IPS-11a (cell line): ENCODE results near the gene STX4.
"Not testable (repeated sequence)": the region's sequence is repeated elsewhere in the genome, so short reads cannot be mapped to it uniquely, and the experiment has no call there.

ENCODE experiments used
- H3K4me3 ChIP-seq: one replicate; pipeline ENCODE4 v1.5.1; 2013; ENCODE audit warnings: low read depth, low read length, control low read depth

Gene STX4

DNA sequence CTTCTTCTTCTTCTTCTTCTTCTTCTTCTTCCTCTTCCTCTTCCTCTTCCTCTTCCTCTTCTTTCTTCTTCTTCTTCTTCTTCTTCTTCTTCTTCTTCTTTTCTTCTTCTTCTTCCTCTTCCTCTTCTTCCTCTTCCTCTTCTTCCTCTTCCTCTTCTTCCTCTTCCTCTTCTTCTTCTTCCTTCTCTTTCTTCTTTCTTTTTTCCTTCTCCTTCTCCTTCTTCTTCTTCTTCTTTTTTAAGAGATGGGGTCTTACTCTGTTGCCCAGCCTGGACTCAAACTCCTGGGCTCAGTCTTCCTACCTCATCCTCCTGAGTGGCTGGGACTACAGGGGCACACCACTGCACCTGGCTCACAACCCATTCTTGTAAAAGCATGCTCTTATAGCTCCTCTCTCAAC, 20.1 kb upstream of the STX4 start:
- H3K4me3 ChIP-seq: not testable (repeated sequence)

DNA sequence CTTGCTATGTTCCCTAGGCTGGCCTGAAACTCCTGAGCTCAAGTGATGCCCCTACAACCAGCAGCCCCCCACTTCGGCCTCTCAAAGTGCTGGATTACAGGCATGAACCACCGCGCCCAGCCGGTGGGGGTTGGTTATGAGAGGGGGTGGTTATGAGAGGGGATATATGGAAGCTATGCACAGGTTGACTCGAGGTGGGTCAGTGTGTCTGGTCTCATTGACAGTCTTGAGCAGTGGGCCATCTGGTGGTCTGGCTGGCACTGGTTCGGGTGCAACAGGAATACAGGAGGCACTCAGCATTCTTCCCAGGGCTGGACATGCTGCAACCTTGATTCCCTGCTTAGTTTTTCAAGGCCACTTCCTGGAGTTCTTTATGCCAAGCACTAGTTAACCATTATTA, 17.3 kb upstream of the STX4 start:
- no peak overlapping the region for H3K4me3 ChIP-seq

DNA sequence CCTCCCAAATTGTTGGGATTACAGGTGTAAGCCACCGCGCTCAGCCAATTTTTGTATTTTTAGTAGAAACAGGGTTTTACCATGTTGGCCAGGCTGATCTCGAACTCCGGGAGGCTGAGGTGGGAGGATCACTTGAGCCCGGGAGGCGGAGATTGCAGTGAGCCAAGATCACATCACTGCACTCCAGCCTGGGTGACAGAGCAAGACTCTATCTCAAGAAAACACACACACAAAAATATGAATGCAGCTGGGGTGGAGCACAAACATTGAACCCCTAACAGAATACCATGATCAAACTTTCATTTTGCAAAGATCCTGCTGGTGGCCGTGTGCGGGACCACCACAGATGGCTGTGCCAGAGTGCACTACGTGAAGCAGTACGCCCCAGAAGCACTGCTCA, 15.6 kb upstream of the STX4 start:
- not testable (repeated sequence) for H3K4me3 ChIP-seq

DNA sequence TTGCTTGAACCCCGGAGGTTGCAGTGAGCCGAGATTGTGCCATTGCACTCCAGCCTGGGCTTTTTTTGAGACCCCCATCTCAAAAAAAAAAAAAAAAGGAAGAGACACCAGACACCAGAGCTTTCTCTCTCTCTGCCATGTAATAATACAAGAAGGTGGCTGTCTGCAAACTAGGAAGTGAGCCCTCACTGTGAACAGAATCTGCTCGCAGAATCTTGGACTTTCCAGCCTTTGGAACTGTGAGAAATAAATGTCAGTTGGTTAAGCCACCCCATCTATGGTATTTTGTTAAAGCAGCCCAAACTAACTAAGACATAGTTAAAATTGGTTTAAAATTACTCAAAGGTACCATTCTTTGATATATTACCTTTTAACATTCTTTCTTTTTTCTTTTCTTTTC, 12.8 kb upstream of the STX4 start:
- H3K4me3 ChIP-seq: no peak overlapping the region

DNA sequence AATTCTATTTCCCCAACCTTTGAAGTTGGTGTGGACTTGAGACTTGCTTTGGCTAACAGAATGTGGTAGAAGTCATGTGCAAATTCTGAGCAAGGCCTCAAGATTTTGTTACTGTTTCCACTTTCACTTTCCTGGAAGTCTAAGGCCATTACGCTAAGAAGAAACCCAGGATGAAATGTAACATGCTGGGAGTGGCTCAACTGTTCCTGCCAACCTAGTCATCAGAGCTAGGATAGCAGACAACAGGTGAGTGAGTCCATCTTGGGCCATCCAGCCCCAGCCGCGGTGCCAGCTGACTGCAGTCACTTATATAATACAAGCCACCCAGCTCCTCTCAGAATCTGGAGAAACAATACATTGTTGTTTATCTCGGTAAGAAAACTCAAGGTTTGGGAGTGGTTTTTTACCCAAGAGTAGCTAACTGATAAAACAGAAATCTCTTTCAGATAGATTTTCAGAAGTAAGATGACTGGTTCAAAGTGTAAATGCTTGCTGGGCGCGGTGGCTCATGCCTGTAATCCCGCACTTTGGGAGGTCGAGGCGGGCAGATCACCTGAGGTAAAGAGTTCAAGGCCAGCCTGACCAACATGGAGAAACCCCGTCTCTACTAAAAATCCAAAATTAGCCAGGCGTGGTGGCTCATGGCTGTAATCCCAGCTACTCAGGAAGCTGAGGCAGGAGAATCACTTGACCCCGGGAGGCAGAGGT, 10.7 kb upstream of the STX4 start:
- H3K4me3 ChIP-seq: no peak overlapping the region

DNA sequence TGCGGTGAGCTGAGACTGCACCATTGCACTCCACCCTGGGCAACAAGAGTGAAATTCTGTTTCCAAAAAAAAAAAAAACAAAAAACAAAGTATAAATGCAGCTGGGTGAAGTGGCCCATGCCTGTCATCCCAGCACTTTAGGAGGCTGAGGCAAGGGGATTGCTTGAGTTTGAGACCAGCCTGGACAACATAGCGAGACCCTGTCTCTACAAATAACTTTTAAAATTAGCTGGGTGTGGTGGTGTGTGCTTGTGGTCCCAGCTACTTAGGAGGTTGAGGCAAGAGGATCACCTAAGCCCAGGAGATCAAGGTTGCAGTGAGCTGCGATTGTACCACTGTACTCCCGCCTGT, 10.1 kb upstream of the STX4 start:
- H3K4me3 ChIP-seq: no peak overlapping the region

DNA sequence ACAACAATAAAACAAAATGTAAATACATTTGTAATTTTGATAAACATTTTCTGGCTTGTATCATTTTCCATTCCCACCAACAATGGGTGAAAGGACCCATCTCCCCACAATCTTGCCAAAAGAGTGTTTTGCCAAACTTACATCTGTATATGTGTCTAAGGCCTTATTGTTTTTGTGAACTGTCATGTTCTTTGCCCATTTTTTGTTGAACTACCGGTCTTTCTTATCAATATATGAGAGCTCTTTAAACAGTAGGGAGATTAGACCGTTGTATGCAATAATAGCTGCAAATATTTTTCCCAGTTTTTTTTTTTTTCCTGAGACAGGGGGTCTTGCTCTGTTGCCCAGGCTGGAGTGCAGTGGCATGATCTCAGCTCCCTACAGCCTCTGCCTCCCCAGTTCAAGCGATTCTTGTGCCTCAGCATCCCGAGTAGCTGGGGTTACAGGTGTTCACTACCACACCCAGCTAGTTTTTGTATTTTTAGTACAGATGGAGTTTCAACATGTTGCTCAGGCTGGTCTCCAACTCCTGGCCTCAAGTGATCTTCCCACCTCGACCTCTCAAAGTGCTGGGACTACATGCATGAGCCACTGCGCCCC, 9.6 kb upstream of the STX4 start:
- no peak overlapping the region for H3K4me3 ChIP-seq

DNA sequence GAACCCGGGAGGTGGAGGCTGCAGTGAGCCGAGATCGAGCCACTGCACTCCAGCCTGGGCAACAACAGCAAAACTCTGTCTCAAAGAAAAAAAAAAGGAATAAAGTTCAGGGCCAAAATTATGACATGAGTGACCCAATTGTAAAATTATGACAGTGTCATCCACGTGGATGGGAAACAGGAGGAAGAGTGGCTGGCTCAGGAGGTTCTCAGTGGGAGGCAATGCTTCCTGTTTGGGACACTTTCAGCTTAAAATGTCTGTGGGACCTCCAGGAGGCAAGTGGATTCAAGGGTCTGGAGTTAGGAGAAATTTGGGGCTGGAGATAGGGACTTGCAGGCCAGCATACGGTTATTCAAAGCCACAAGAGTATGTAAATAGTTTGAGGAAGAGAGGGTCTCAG, 8.0 kb upstream of the STX4 start:
- H3K4me3 ChIP-seq: no peak overlapping the region

DNA sequence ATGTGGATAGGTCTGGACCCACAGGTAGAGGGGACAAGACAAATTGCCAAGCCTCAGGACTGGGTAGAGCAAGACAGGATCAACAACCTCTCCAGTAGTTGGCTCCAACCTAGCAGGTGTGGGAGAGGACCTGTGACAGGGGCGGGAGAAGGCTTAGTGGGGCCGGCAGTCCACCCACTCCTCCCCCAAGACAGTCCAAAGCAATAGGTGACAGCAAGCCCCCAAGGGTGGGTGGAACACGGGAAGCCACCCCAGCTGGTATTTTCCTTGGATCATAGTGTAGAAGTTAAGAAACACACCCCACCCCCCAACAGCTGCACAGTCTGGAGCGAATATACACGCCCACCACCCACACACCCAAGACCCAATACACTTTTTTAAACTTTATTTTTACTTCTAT, 4.1 kb upstream of the STX4 start:
- H3K4me3 ChIP-seq: no peak overlapping the region

DNA sequence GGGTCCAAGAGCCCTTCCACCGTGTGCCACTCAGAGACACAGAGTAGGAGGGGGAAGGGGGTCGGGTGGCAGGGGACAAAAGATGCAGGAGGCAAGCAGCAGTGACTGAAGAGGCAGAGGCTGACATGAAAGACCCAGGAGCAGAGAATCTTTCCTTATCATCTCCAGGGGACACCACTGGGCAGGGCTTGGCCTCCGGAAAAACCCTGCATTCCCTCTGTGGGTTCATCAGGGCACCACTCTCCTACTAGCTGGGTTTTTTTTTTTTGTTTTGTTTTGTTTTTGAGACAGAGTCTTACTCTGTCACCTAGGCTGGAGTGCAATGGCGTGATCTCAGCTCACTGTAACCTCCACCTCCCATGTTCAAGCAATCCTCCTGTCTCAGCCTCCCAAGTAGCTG, 2.1 kb upstream of the STX4 start:
- no peak overlapping the region for H3K4me3 ChIP-seq

DNA sequence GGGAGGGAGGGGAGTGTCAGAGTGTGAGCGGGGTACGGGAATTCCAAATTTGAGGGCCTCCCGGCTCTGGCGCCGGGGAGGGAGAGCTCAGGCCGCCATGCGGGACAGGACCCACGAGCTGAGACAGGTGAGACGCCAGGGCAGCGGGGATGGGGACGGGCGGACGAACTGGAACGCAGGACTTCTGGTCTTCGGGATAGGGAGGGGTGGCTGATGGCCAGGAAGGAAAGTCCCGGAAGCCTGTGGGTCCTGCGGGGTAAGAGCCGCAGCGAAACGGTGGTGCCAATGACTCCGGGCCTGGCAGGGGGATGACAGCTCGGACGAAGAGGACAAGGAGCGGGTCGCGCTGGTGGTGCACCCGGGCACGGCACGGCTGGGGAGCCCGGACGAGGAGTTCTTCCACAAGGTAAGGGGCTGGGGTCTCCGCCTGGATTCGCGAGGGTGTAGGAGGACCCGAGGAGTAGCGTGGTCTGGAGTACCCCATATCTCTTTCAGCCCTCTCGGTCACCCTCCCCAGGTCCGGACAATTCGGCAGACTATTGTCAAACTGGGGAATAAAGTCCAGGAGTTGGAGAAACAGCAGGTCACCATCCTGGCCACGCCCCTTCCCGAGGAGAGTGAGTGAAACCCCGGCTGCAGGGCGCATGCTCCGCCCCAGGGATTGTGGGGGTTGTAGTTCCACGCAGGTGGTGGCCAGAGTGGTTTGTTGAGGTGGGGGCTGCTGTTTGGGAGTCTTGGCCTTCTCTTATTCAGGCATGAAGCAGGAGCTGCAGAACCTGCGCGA, 543 bp downstream of the STX4 start:
- H3K4me3 ChIP-seq: peak overlapping the region; percentile 90

DNA sequence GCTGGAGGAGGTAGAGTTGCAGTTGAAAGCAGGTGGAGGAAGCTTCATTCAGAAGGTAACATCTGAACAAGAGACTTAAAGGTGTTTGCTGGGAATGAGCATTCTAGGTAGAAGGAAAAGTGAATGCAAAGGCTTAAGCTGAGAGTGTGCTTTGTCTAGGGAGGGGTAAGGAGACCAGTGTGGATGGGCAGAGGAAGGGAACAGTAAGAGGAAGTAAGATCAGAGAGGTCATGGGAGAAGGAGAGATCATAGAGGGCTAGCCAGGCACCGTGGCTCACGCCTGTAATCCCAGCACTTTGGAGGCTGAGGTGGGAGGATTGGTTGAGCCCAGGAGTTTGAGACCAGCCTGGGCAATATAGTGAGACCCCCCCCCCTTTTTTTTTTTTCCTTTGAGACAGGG, 3.3 kb downstream of the STX4 start:
- no peak overlapping the region for H3K4me3 ChIP-seq

DNA sequence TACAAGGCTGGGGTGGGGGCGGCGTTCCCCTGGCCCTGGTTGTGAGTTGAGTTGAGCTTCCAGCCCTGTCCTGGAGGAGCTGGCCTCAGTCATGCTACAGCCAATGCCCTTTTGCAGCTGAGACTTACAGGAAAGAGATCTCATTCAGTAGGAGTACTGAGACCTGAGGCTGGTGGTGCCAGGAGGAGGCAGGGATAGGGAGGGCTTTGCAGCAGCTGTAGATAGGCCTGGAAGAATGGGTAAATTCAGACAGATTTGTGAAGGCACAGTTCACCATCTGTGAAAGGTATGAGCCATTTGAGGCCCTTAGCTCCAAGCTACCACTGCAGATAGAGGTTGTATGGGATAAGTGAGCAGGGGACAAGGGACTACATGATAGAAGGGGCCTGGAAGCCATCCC, 5.6 kb downstream of the STX4 start:
- no peak overlapping the region for H3K4me3 ChIP-seq

DNA sequence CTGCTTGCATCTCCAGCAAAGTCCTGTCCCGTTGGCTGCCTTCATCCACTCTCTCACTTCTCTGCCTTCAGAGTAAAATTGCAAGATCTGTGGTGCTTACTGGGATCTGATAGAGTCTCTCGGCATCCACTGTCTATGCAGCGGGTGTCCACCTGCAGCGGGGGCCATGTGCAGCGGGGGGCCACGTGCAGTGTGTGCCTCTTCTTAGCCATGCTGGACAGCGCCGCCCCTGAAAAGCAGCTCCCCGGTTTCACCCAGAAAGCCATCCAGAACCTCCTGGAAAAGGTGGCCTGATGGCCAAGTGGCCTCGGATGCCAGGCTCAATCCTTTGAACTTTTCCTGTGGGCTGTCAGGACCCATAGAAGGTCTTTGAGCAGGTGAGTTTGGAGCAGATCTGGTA, 9.5 kb downstream of the STX4 start:
- H3K4me3 ChIP-seq: peak overlapping the region; percentile 24

DNA sequence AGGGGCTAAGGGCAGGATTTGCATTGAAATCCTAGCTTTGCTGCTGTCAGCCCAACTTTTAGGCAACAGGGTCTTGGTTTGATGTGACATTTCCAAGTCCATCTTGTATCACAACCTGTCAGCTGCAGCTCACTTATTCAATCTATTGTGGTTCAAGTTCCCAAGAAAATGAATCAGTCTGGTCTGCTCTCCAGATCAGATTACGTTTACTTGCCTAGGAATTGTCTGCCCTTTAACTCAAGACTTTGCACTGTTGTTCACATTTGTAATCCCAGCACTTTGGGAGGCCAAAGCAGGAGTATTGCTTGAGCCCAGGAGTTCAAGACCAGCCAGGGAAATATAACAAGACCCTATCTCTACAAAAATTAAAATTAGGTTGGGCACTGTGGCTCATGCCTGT, 10.0 kb downstream of the STX4 start:
- no peak overlapping the region for H3K4me3 ChIP-seq

DNA sequence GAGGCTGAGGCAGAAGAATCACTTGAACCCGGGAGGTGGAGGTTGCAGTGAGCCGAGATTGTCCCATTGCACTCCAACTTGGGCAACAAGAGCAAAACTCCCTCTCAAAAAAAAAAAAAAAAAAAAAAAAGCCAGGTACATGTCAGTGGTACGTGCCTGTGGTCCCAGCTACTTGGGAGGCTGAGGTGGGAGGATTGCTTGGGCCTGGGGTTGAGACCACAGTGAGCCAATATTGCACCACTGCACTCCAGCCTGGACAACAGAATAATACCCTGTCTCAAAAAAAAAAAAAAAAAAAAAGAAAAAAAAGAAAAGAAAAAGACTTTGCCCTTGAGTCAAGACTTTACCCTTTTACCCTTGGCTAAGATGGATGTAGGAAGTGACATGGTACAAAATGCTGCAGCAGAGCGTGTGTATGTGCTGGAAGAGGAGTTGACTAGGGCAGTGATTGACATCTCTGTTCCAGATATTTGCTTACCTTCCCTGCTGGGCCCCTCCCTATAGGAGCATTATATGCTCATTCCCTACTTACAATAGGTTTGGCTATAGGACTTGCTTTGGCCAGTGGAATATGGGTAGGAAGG, 10.6 kb downstream of the STX4 start:
- no peak overlapping the region for H3K4me3 ChIP-seq

DNA sequence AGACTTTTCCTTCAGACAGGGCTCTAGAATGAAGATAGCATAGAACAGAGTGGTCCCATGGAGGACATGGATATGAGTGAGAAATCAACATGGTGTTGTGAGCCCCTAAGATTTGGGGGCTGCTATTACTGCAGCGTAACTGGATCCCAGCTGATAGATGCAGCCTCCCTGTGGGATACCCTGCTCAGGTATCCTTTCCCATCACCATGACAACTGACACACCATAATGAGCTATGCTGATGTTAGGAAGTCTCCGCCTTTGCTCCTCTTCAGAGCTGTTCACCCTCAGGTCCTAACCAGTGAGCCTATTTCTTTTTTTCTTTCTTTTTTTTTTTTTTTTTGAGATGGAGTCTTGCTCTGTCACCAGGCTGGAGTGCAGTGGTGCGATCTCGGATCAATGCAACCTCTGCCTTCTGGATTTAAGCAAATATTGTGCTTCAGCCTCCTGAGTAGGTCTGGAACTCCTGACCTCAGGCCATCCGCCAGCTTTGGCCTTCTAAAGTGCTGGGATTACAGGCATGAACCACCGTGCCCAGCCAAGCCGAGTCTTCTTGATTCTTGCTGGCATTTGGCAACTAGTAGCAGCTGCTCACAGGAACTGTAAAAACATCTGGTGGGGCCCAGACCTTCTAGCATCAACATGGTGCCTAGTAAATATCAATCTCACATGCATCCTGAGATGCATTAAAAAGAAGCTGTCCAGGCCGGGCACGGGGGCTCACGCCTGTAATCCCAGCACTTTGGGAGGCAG, 17.1 kb downstream of the STX4 start:
- no peak overlapping the region for H3K4me3 ChIP-seq

DNA sequence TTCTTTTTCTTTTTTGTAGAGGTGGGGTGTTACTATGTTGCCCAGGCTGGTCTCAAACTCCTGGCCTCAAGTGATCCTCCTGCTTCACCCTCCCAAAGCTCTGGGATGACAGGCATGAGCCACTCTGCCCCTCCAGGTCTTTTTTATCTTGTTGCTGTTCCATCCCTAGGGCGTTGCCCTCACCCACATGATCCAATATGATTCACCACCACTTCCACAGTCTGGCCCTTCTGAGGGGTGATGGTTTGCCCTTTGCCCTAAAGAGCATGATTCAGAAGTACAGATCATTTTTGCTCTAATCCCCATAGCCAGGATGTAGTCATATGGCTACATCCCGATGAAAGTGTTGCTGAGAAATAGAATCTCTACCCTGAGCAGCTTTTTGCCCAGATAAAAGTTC, 18.8 kb downstream of the STX4 start:
- H3K4me3 ChIP-seq: no peak overlapping the region

DNA sequence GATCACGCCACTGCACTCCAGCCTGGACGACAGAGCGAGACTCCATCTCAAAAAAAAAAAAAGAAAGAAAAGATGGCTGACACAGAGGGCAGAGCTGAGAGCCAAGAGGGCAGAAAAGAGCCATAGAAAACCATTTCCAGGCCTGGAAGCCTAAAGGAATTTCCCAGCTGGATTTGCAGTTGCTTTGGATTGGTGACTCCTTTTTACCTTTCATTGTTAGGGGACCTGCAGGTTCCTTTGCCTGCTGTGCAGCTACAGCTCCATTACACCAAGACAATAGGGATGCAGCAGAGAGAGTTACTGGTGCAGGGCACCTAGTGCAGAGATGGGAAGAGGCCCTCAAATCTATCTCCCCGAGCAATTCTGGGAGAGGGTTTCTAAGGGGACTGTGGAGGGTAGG, 22.3 kb downstream of the STX4 start:
- H3K4me3 ChIP-seq: no peak overlapping the region

DNA sequence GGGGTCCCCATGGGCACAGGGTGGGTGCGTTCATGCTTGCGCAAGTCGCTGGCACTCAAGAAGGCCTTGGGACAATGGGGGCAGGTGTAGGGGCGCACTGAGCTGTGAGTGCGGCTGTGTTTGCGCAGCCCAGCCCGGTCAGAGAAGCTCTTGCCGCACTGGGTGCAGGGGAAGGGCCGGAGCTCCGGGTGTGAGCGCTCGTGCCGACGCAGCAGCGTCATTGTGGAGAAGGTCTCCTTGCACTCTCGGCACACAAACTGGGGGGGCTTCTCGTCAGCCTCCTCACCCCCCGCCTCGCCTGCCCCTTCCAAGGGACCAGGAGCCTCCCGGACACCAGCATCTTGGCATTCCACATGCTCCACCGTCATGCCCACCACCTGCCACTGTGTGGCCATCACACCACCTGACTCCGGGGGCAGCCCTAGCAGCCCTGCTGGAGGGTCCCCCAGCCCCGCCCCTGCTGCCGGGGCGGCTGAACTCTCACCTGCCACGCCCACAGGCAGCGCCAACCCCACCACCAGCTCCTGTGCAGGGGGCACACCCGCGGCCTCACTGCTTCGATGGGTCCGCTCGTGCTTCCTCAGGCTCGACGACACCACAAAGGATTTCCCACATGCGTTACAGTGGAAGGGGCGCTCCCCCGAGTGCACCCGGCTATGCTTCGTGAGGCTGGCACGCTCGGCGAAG, 27.9 kb downstream of the STX4 start:
- H3K4me3 ChIP-seq: no peak overlapping the region
